Mesendoderm (in vitro differentiated cells): ENCODE measurements around the gene PTHLH.

Experiments used
- DNase-seq: peaks from one replicate; pipeline ENCODE4 v3.0.0; 2013
- H2AK5ac ChIP-seq: 2 replicates; pipeline ENCODE4 v1.6.1; 2013; ENCODE audit warnings: low read length, inconsistent platforms
- H2BK120ac ChIP-seq: 2 replicates; pipeline ENCODE4 v1.6.1; 2013; ENCODE audit warnings: low read depth, mild to moderate bottlenecking, low read length, moderate library complexity, mixed read lengths
- H2BK15ac ChIP-seq: replicated peaks from 2 replicates; pipeline ENCODE4 v1.6.1; 2013; ENCODE audit warnings: low read depth, mild to moderate bottlenecking, moderate library complexity
- H2BK5ac ChIP-seq: 2 replicates; pipeline ENCODE4 v1.6.1; 2013; ENCODE audit warnings: low read length, inconsistent platforms
- H3K18ac ChIP-seq: 2 replicates; pipeline ENCODE4 v1.6.1; 2013; ENCODE audit warnings: mild to moderate bottlenecking, low read length, mixed read lengths
- H3K23ac ChIP-seq: one replicate; pipeline ENCODE4 v1.6.1; 2013; ENCODE audit warnings: low read length
- H3K27ac ChIP-seq: 2 replicates; pipeline ENCODE4 v1.5.1; 2013; ENCODE audit warnings: low read depth, mild to moderate bottlenecking, inconsistent platforms, low read length, moderate library complexity
- H3K27me3 ChIP-seq: 2 replicates; pipeline ENCODE4 v1.6.1; 2013; ENCODE audit warnings: low read length, control low read depth, mild to moderate bottlenecking, inconsistent platforms; ENCODE audit not compliant: insufficient read depth, poor library complexity
- H3K36me3 ChIP-seq: 2 replicates; pipeline ENCODE4 v1.6.1; 2013; ENCODE audit warnings: low read length, inconsistent platforms; ENCODE audit not compliant: control insufficient read depth, insufficient read depth
- H3K4ac ChIP-seq: one replicate; pipeline ENCODE4 v1.6.1; 2013; ENCODE audit warnings: low read depth, mild to moderate bottlenecking, low read length, moderate library complexity
- H3K4me1 ChIP-seq: 2 replicates; pipeline ENCODE4 v1.6.1; 2013; ENCODE audit warnings: low read depth, low read length, inconsistent platforms; ENCODE audit not compliant: control insufficient read depth
- H3K4me2 ChIP-seq: 2 replicates; pipeline ENCODE4 v1.6.1; 2013; ENCODE audit warnings: low read length
- H3K4me3 ChIP-seq: 2 replicates; pipeline ENCODE4 v1.5.1; 2013; ENCODE audit warnings: mild to moderate bottlenecking, low read length
- H3K56ac ChIP-seq: one replicate; pipeline ENCODE4 v1.6.1; 2013; ENCODE audit warnings: low read length
- H3K79me1 ChIP-seq: 2 replicates; pipeline ENCODE4 v1.6.1; 2013; ENCODE audit warnings: low read length, inconsistent platforms
- H3K79me2 ChIP-seq: 2 replicates; pipeline ENCODE4 v1.6.1; 2013; ENCODE audit warnings: mild to moderate bottlenecking, low read length; ENCODE audit not compliant: control insufficient read depth, insufficient read depth
- H3K9ac ChIP-seq: 2 replicates; pipeline ENCODE4 v1.6.1; 2013; ENCODE audit warnings: low read length, inconsistent platforms
- H4K5ac ChIP-seq: one replicate; pipeline ENCODE4 v1.6.1; 2013; ENCODE audit warnings: low read length
- H4K8ac ChIP-seq: one replicate; pipeline ENCODE4 v1.6.1; 2013; ENCODE audit warnings: low read depth, mild to moderate bottlenecking, control low read depth, low read length, moderate library complexity
- WGBS: extraction: QIAGEN DNeasy Blood & Tissue Kit; methylation state at CpG from one replicate; pipeline ENCODE4 v1.1.7; 2013; ENCODE audit warnings: low lambda C conversion rate, missing lambda C conversion rate; ENCODE audit not compliant: insufficient coverage; ENCODE audit errors: extremely low coverage; 5-methylcytosine and 5-hydroxymethylcytosine counted together

PTHLH gene

DNA sequence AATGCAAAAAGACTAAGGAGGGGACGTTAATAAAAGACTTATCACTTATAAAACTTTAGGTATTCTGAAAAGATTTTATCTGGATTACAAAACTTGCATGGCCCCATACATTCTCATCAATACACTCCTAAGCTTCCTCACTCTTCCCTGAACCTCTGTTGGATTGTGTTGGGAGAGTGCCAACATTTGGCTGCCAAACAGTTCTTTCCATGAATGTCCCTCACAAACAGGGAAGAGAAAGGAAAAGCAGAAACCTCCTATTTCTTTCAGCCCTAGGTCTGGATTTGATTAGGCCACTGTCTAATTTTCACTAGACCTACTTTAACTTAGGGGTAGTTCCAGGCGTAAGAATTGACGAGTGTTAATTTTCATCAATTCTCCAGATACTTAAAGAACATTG, 11.7 kb downstream of the PTHLH start:
- H3K4me2 ChIP-seq: no peak overlapping the region
- no peak overlapping the region for H2AK5ac ChIP-seq
- H3K18ac ChIP-seq: no peak overlapping the region
- H3K27me3 ChIP-seq: no peaks in the 10 kb centered on the region
- H3K36me3 ChIP-seq: no peaks in the 10 kb centered on the region
- no peak for DNase-seq
- no peaks in the 10 kb centered on the region for H3K79me1 ChIP-seq
- no peak overlapping the region for H4K5ac ChIP-seq
- no peak overlapping the region for H3K27ac ChIP-seq
- no peak overlapping the region for H3K56ac ChIP-seq
- H3K4me3 ChIP-seq: no peak overlapping the region
- WGBS: no CpG with 5 or more reads among the region's 3 CpGs
- no peak overlapping the region for H3K23ac ChIP-seq
- H2BK15ac ChIP-seq: no peak overlapping the region
- H4K8ac ChIP-seq: no peak overlapping the region
- H3K79me2 ChIP-seq: no peaks in the 10 kb centered on the region
- H2BK5ac ChIP-seq: no peak overlapping the region
- H3K4me1 ChIP-seq: no peaks in the 10 kb centered on the region
- H2BK120ac ChIP-seq: no peak overlapping the region
- no peak overlapping the region for H3K9ac ChIP-seq
- no peak overlapping the region for H3K4ac ChIP-seq

DNA sequence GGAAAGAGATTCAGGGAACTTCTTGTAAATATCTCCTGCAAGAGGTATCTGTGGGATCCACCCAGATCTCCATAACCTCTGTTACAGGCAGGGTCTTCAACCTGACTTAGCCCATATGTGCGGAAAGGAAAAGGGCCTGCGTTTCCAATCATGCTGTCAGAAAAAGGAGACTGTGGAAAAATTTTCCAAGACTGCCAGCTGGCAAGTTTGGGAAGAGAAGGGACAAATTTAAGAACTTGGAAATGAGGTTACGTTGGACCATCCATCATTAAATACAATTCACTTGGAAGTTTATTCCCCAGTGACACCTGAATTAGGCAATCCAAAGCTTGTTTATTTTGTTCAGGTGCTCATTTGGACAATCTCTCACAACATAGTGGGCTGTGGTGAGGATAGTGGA, 13.9 kb downstream of the PTHLH start:
- Histone ChIP-seq H3K36me3 (no peaks in the 10 kb centered on the region), H3K27ac (no peak overlapping the region), H2BK15ac (no peak overlapping the region), H3K18ac (no peak overlapping the region), H2BK120ac (no peak overlapping the region), H3K4ac (no peak overlapping the region), H3K79me1 (no peaks in the 10 kb centered on the region), H4K8ac (no peak overlapping the region), H3K27me3 (no peaks in the 10 kb centered on the region), H3K4me2 (no peak overlapping the region), H2AK5ac (no peak overlapping the region), H3K4me1 (no peaks in the 10 kb centered on the region), H3K79me2 (no peaks in the 10 kb centered on the region), H2BK5ac (no peak overlapping the region), H3K56ac (no peak overlapping the region), H3K23ac (no peak overlapping the region), H3K9ac (no peak overlapping the region), H3K4me3 (no peak overlapping the region), H4K5ac (no peak overlapping the region)
- DNase-seq: no peak
- no CpG with 5 or more reads among the region's 3 CpGs for whole genome bisulfite sequencing

DNA sequence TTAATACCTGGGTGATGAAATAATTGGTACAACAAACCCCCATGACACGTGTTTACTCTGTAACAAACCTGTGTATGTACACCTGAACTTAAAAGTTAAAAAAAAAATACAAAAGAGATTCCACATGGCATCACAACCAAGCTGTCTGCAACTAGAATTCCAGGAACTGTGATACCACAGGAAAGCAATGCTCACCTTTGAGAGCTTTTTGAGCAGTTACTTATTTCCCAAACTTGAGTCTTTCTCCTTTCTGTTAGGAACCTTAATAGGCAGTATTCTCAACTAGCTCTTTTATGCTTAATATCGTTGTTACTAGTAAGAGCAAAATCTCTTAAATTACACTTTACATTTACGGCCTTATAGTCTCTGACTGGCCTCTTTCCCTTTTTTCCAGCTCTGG, 15.2 kb downstream of the PTHLH start:
- Histone ChIP-seq H3K56ac (no peak overlapping the region), H4K5ac (no peak overlapping the region), H3K79me2 (no peaks in the 10 kb centered on the region), H3K4ac (no peak overlapping the region), H3K4me3 (no peak overlapping the region), H3K27me3 (no peaks in the 10 kb centered on the region), H3K79me1 (no peaks in the 10 kb centered on the region), H3K18ac (no peak overlapping the region), H2BK5ac (no peak overlapping the region), H3K4me1 (no peaks in the 10 kb centered on the region), H3K36me3 (no peaks in the 10 kb centered on the region), H3K9ac (no peak overlapping the region), H3K23ac (no peak overlapping the region), H3K4me2 (no peak overlapping the region), H4K8ac (no peak overlapping the region), H3K27ac (no peak overlapping the region), H2BK15ac (no peak overlapping the region), H2BK120ac (no peak overlapping the region), H2AK5ac (no peak overlapping the region)
- DNase-seq: no peak
- WGBS: no CpG with 5 or more reads among the region's 3 CpGs

DNA sequence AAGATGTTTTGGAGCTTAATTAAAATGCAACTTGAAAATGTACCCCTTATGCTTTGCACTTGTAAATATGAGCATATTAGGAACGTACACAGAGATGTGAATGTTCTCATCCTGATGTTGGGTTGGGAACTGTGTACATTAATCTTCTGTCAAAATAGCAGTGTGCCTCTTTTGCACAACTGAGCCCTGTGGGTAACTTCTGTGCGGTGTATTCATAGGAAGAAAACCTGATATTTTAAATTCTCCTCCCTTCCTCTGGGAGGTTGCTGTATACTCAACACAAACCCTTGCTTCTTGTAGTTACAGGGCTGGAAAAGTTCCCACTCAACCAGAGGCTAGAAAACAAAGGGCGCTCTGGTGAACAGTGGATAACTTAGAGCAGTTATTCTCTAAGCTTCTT, 18.7 kb downstream of the PTHLH start:
- no peak overlapping the region for H4K8ac ChIP-seq
- WGBS: no CpG with 5 or more reads among the region's 3 CpGs
- H3K79me2 ChIP-seq: no peaks in the 10 kb centered on the region
- no peak overlapping the region for H2AK5ac ChIP-seq
- H3K4ac ChIP-seq: no peak overlapping the region
- H4K5ac ChIP-seq: no peak overlapping the region
- no peak for DNase-seq
- no peak overlapping the region for H3K27ac ChIP-seq
- no peak overlapping the region for H3K23ac ChIP-seq
- no peaks in the 10 kb centered on the region for H3K36me3 ChIP-seq
- H3K18ac ChIP-seq: no peak overlapping the region
- H3K4me2 ChIP-seq: no peak overlapping the region
- H3K9ac ChIP-seq: no peak overlapping the region
- H3K79me1 ChIP-seq: no peaks in the 10 kb centered on the region
- no peak overlapping the region for H3K4me3 ChIP-seq
- H3K56ac ChIP-seq: no peak overlapping the region
- H2BK15ac ChIP-seq: no peak overlapping the region
- H2BK5ac ChIP-seq: no peak overlapping the region
- no peaks in the 10 kb centered on the region for H3K27me3 ChIP-seq
- H3K4me1 ChIP-seq: peaks cover 2% of the 10 kb centered on the region
- H2BK120ac ChIP-seq: no peak overlapping the region

DNA sequence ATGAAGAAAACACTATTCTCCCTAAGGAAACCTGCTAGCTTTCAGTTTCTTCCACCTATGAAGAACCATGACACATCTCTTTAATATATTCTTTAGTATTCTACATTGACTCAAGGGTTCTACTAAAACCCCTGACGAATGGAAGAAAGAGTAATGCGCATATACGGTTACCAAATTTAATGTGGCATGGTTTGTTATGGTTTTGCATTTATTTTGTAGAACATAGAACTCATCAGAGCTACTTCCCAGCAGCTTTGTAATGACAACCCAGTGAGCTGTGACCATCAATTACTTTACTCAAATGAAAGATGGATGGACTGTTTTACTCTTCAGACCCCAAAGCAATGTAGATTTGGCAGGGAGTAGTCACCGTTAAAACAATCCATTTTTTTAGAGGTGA, 19.2 kb downstream of the PTHLH start:
- H3K79me2 ChIP-seq: no peaks in the 10 kb centered on the region
- no peak for DNase-seq
- H4K5ac ChIP-seq: no peak overlapping the region
- H3K23ac ChIP-seq: no peak overlapping the region
- no peak overlapping the region for H4K8ac ChIP-seq
- H3K4me1 ChIP-seq: peaks cover 2% of the 10 kb centered on the region
- H2BK5ac ChIP-seq: no peak overlapping the region
- no peaks in the 10 kb centered on the region for H3K79me1 ChIP-seq
- no peak overlapping the region for H3K9ac ChIP-seq
- H2BK15ac ChIP-seq: no peak overlapping the region
- H3K27me3 ChIP-seq: no peaks in the 10 kb centered on the region
- no peak overlapping the region for H2AK5ac ChIP-seq
- H3K4me2 ChIP-seq: no peak overlapping the region
- H2BK120ac ChIP-seq: no peak overlapping the region
- H3K4me3 ChIP-seq: no peak overlapping the region
- H3K36me3 ChIP-seq: no peaks in the 10 kb centered on the region
- H3K56ac ChIP-seq: no peak overlapping the region
- no peak overlapping the region for H3K27ac ChIP-seq
- WGBS: no CpG with 5 or more reads among the region's 4 CpGs
- H3K18ac ChIP-seq: no peak overlapping the region
- no peak overlapping the region for H3K4ac ChIP-seq

DNA sequence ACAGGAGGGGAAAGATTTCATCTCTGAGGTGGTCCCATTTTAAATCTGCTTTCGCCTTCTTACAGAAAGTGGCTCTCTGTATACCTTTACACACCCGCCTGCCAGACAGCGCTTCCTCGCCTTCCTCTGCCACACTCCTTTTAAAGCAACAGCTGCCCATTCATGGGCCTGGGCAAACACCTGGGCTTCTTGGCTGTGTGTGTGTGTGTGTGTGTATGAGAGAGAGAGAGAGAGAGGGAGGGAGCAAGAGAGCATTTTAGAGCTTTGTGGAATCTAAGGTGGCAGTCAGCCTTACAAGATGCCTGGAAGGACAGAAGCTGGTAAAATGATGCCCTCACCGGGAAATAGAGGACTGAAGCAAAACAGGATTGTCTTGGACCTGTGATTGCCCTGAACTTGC, 20.0 kb downstream of the PTHLH start:
- Histone ChIP-seq H3K4me2 (no peak overlapping the region), H2BK5ac (no peak overlapping the region), H3K56ac (no peak overlapping the region), H3K79me1 (no peaks in the 10 kb centered on the region), H2AK5ac (no peak overlapping the region), H3K4me1 (peaks cover 2% of the 10 kb centered on the region), H2BK15ac (no peak overlapping the region), H3K27me3 (no peaks in the 10 kb centered on the region), H3K79me2 (no peaks in the 10 kb centered on the region), H4K8ac (no peak overlapping the region), H3K4ac (no peak overlapping the region), H3K36me3 (no peaks in the 10 kb centered on the region), H3K27ac (no peak overlapping the region), H4K5ac (no peak overlapping the region), H3K23ac (no peak overlapping the region), H3K4me3 (no peak overlapping the region), H3K9ac (no peak overlapping the region), H3K18ac (peak overlapping the region; percentile 28), H2BK120ac (no peak overlapping the region)
- DNase-seq: no peak
- WGBS: no CpG with 5 or more reads among the region's 5 CpGs
